ENCODE data around the gene PKD2.

Gene PKD2

GRCh38 chr4:88028946-88029345 lies 21.5 kb downstream of the PKD2 start:
- no peak for DNase-seq

GRCh38 chr4:88029556-88029955 lies 22.1 kb downstream of the PKD2 start:
- no peak for DNase-seq

GRCh38 chr4:88030565-88031310 lies 23.3 kb downstream of the PKD2 start:
- no peak for DNase-seq

- peak; percentile 36 to 62 for DNase-seq
Measured at GRCh38 chr4:88033309-88033708, 25.9 kb downstream of the PKD2 start.

DNA sequence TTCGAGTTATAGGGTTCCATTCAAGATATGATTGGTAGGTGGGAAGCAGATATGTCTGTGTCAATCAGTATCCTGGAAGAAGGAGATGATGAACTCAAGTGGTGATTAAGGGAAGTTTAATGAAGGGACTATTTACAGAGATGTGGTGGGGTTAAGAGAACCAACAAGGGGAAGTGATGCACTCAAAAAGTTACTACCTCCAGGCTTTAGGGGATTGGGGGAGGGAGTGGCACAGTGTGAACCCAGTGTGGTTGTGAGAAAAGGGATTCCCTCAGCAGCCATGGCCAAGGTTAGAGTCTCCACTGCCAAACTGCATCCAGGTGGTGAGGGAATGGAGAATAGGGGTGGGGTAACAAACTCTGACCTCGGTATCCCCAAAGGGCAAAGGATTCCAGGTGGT lies 27.9 kb downstream of the PKD2 start:
- DNase-seq: no peak

DNA sequence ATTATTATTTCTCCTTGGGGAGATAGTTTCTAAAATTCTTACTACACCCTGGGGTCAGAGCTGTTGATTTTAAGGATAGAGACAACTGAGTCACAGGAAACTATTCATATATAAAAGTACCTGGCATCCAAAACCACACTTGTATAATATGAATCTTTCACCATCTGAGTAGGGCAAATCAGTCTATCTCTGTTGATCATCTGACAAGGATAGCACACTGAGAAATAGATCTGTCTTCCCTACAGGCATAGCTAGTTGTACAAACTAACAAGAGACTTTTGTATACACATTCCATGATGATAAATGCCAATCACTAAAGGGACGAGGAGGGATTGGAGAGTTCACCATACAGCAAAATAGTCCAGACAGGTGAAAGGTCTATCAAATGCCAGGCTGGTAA lies 30.0 kb downstream of the PKD2 start:
- no peak for DNase-seq

GRCh38 chr4:88037936-88038335 lies 30.5 kb downstream of the PKD2 start:
- DNase-seq: no peak

- no peak for DNase-seq
Measured at GRCh38 chr4:88040707-88041106, 33.3 kb downstream of the PKD2 start.

- DNase-seq: no peak
Measured at GRCh38 chr4:88041626-88042025, 34.2 kb downstream of the PKD2 start.

GRCh38 chr4:88043001-88043400 lies 35.6 kb downstream of the PKD2 start:
- no peak for DNase-seq

- no peak for DNase-seq
Measured at GRCh38 chr4:88043586-88044340, 36.3 kb downstream of the PKD2 start.

DNA sequence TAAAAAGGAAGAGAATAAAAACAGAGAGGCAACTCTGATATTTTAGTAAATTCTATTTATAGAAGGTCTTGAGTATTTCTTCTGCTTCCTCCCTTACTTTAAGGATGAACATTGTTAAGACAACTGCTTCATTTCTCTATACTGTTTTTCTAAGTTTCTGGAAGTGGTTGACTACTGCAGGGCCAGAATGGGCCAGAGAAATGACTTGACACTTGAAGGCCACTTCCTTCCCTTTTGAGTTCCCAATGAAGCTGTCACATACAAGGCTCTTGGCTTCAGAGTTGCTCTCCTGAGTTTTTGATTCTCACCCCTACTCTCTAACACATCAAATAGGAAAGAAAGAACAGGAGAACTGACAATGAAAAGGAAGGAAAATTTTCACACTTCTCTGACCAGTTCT lies 37.6 kb downstream of the PKD2 start:
- DNase-seq: no peak

DNA sequence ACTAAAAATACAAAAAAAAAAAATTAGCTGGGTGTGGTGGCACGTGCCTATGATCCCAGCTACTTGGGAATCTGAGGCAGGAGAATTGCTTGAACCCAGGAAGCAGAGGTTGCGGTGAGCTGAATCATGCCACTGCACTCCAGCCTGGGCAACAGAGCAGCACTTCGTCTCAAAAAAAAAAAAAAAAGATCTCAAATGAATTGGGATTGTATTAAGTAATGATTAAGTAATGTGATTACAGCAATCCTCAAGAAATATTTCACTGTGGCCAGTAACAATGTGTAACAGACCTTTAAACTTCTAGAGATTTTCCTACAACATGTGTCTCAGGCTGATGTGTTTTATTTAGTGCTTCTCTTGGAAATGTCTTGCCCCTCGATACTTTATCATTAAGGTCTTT lies 46.8 kb downstream of the PKD2 start:
- DNase-seq: no peak

DNA sequence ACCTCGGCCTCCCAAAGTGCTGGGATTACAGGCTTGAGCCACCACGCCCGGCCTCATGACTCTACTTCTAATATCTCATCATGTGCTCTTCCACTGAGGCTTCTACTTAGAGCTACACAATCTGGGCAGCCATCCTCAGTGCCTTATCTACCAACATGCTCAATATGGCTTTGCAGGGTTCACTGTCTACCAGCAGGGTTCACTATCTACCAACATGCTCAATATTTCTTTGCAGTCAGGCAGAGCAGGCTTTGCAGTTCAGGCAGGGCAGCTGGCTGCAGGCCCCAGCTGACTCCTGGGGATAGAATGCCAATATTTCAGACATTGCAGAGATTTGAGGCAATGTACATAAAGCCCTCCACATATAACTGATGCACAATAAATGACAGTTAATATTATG lies 47.5 kb downstream of the PKD2 start:
- no peak for DNase-seq

DNA sequence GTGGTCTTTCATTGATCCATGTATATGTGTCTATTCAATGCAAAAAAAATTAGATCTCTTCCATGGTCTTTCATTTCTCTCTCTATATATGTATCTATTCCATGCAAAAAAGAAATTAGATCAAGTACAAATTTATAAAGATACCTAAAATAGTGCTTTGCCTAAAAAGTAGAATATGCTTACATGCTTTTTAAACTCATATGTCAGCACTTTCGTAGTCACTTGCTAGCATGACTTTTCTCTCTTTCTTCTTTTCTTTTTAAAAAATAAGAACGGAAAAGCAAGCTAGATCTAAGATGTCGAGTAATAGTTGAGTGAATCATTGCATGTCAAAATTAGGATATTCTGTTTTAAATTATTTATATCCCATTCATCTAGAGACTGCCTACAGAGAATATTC lies 50.9 kb downstream of the PKD2 start:
- no peak for DNase-seq

DNA sequence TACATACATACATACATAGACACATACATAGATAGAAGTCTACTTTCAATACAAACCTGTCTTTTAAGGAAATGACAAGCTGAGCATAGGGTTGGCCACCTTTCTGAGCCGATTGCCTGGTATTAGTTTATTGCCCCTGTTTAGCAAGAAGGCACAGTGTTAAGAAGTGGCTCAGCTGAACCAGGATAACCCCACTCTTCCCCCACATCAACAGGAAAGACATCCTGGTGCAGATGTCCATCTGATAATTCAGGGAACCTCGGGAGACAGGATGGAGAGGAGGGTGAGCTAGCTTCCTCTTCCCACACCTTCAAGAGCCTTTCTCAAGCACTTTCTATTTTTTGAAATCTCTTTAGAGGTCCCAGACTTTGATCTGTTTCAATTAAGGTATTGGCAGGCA lies 52.3 kb downstream of the PKD2 start:
- no peak for DNase-seq

DNA sequence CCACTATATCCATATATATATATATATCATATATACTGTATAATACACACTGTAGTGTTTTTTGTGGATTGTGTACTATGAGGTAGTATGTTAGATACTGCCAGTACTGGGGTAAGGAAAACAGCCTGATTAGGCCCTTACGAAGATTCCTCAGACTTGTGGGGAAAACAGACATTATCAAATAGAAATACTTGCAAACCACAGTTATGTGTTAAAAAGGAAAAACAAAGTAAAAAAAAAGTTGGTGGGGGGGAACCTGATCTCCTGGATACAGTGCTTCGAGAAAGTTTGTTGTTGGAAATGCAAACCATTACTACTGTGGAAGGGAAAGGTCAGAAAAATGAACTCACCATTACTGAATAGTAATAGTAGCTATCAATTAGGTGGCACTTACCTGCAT lies 53.0 kb downstream of the PKD2 start:
- DNase-seq: no peak

DNA sequence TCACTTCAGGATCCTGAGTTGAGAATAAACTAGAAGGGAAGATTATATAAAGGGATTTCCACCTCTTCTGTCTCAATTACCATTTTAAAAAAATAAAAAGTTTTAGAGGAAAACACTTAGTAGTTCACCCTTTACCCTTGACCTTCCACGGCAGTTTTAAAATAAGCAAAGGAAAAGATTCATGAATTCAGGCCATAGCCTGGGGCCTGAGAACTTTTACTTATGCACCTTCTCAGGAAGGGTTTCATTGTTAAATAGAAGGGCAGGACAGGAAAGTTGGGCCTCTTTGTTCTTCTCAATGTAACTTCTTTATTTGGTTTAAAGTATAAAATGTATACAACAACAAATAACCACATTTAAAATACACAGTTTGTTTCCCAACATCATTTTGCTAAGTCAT lies 54.9 kb downstream of the PKD2 start:
- DNase-seq: no peak

GRCh38 chr4:88062843-88063242 lies 55.4 kb downstream of the PKD2 start:
- no peak for DNase-seq

DNA sequence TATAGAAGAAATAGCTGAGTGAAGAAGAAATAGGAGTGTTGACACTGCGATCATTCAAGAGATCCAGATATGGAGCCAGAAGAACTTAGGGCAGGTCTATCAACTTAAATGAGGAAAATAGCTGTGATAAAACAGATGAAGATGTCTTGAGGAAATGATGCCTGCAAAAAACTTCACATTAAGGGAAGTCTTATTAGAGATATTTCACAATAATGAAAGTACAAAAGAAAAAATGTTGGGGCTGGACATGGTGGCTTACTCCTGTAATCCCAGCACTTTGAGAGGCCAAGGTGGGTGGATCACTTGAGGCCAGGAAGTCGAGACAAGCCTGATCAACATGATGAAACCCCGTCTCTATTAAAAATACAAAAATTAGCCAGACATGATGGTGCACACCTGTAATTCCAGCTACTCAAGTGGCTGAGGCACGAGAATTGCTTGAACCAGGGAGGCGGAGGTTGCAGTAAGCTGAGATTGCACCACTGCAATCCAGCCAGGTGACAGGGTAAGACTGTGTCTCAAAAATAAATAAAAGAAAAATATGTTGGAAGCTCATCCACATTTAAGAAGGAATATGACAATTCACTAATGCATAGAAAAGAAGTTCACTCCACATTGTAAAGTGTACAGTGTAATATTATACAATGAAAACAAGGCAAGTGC lies 56.3 kb downstream of the PKD2 start:
- no peak for DNase-seq

- no peak for DNase-seq
Measured at GRCh38 chr4:88064410-88064809, 57.0 kb downstream of the PKD2 start.

DNA sequence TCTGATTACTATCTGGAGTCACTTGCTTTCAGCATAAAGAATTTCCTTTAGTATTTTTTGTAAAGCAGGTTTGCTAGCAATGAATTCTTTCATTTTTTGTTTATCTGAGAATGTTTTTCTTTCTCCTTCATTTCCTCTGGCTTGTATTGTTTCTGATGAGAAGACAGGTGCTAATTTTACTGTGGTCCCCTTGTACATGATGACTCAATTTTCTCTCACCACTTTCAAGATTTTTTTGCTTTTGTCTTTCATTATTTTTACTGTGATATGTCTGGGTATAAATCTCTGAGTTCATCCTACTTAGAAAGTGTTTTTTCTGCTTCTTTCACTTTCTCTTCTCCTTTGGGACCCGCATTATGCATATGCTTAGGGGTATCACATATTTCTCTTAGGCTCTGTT lies 62.6 kb downstream of the PKD2 start:
- DNase-seq: no peak

GRCh38 chr4:88075336-88075735 lies 67.9 kb downstream of the PKD2 start:
- no peak for DNase-seq

GRCh38 chr4:88077911-88078524 lies 70.6 kb downstream of the PKD2 start:
- no peak for DNase-seq

All from CD4-positive, alpha-beta T cell treated with Interleukin-4 for 1 hour (primary cell).